HCT116 (cell line): ENCODE data around the gene TAF4. TPM values are rescaled to one million over a fixed set of nuclear protein-coding genes. Genes with fewer than 3 reads are reported as not detected.

ENCODE experiments used
- ATAC-seq: fragments of 200-7000 bp; cut with Tn5 transposase; 2 replicates; pipeline ENCODE4 v1.9.1; 2020; ENCODE audit warnings: mild to moderate bottlenecking, moderate library complexity
- BruUV-seq: library from RNA; stranded (reverse); fragments of 400-500 nt; replicated peaks from 2 replicates; lab custom pipeline; 2021; lab: Mats Ljungman, UMichigan
- CTCF ChIA-PET: fragments of 300-600 bp; sonication (Branson Sonifier 250); formaldehyde crosslinking; loops from one replicate; lab custom pipeline; 2021; ENCODE audit warnings: antibody characterized with exemption; lab: Charles Lee
- POLR2A ChIA-PET: fragments of 300-600, 350-600 bp; sonication (Branson Sonifier 250); formaldehyde crosslinking; loops from one replicate; lab custom pipeline; 2021; ENCODE audit warnings: antibody characterized with exemption; lab: Charles Lee
- RAD21 ChIA-PET, 2 experiments: fragments of 300-600 bp; sonication (Branson Sonifier 250); formaldehyde crosslinking; loops; one replicate each; lab custom pipeline; 2023; ENCODE audit warnings: low total read pairs in 2 of 2; ENCODE audit not compliant: uncharacterized antibody in 2 of 2, unreplicated experiment in 2 of 2, low non-redundant PET in 1 of 2; lab: Charles Lee
- DNase-seq: peaks from one replicate; pipeline ENCODE4 v3.0.0-alpha.2; 2010; ENCODE audit warnings: low read depth, low spot score
- H2AFZ ChIP-seq: fragments of 200-600 bp; shearing (Covaris generic), sonication (generic); 2 replicates; pipeline ENCODE4 v1.6.1; 2017; ENCODE audit warnings: low read depth, mixed run types, mixed read lengths, antibody characterized with exemption, low read length; ENCODE audit not compliant: poor library complexity, severe bottlenecking
- H3K27ac ChIP-seq: 2 replicates; pipeline ENCODE4 v1.5.1; 2012; ENCODE audit warnings: low read depth, low read length
- H3K27me3 ChIP-seq: fragments of 200-600 bp; sonication (generic); 2 replicates; pipeline ENCODE4 v1.6.1; 2016; ENCODE audit warnings: mixed run types, low read length, mixed read lengths; ENCODE audit not compliant: insufficient read depth
- H3K36me3 ChIP-seq, 2 experiments: fragments of 200-500 bp in 1 of 2; fragments of 200-600 bp in 1 of 2; sonication (Bioruptor generic) in 1 of 2; sonication (generic) in 1 of 2; 2 replicates each; pipeline versions ENCODE4 v1.5.1 to v1.6.1; 2014 to 2016; ENCODE audit warnings: low read length in 2 of 2, inconsistent platforms in 1 of 2, mixed read lengths in 1 of 2, mixed run types in 1 of 2; ENCODE audit not compliant: insufficient read depth in 2 of 2, control insufficient read depth in 1 of 2
- H3K4me1 ChIP-seq, 2 experiments: fragments of 200-600 bp in 1 of 2; sonication (generic) in 1 of 2; 2 replicates each; pipeline versions ENCODE4 v1.5.1 to v1.6.1; 2012 to 2017; ENCODE audit warnings: low read length in 2 of 2, inconsistent platforms in 1 of 2, mild to moderate bottlenecking in 1 of 2, mixed read lengths in 1 of 2, mixed run types in 1 of 2, moderate library complexity in 1 of 2; ENCODE audit not compliant: insufficient read depth in 2 of 2, control insufficient read depth in 1 of 2
- H3K4me2 ChIP-seq: fragments of 200-600 bp; sonication (generic); 2 replicates; pipeline ENCODE4 v1.6.1; 2017; ENCODE audit warnings: mixed run types, low read length, mixed read lengths
- H3K4me3 ChIP-seq, 2 experiments: fragments of 200-600 bp in 1 of 2; sonication (generic) in 1 of 2; replicated peaks in 1 of 2; 2 replicates each; pipeline ENCODE4 v1.5.1; 2011 to 2016; ENCODE audit warnings: low read length in 2 of 2, control low read depth in 1 of 2, low read depth in 1 of 2, mild to moderate bottlenecking in 1 of 2, mixed read lengths in 1 of 2, mixed run types in 1 of 2
- H3K79me2 ChIP-seq: fragments of 200-600 bp; sonication (generic); 2 replicates; pipeline ENCODE4 v1.6.1; 2017; ENCODE audit warnings: mild to moderate bottlenecking, mixed run types, low read length, moderate library complexity, mixed read lengths; ENCODE audit not compliant: insufficient read depth
- H3K9ac ChIP-seq: fragments of 200-600 bp; sonication (generic); 2 replicates; pipeline ENCODE4 v1.6.1; 2016; ENCODE audit warnings: low read length, mixed read lengths
- H3K9me2 ChIP-seq: fragments of 200-600 bp; sonication (generic), shearing (Covaris generic); 2 replicates; pipeline ENCODE4 v1.6.1; 2017; ENCODE audit warnings: mixed run types, mild to moderate bottlenecking, moderate library complexity; ENCODE audit not compliant: insufficient read depth
- H3K9me3 ChIP-seq, 2 experiments: fragments of 200-500 bp in 1 of 2; fragments of 200-600 bp in 1 of 2; sonication (Bioruptor generic) in 1 of 2; sonication (generic) in 1 of 2; 2 replicates each; pipeline ENCODE4 v1.6.1; 2014 to 2017; ENCODE audit warnings: low read length in 2 of 2, mixed read lengths in 2 of 2, inconsistent platforms in 1 of 2, low read depth in 1 of 2, mild to moderate bottlenecking in 1 of 2, mixed run types in 1 of 2, moderate library complexity in 1 of 2; ENCODE audit not compliant: control insufficient read depth in 1 of 2, insufficient read depth in 1 of 2
- H4K20me1 ChIP-seq: fragments of 200-600 bp; sonication (generic), shearing (Covaris generic); 2 replicates; pipeline ENCODE4 v1.6.1; 2017; ENCODE audit warnings: mixed run types, mild to moderate bottlenecking, moderate library complexity; ENCODE audit not compliant: insufficient read depth
- CBX3 ChIP-seq: IDR thresholded peaks from 2 replicates; pipeline ENCODE4 v1.6.1; 2012; ENCODE audit warnings: low read depth
- CEBPB ChIP-seq: IDR thresholded peaks from 2 replicates; pipeline ENCODE4 v1.6.1; 2012; ENCODE audit warnings: low read depth
- EGR1 ChIP-seq: IDR thresholded peaks from 2 replicates; pipeline ENCODE4 v1.6.1; 2012; ENCODE audit warnings: low read depth
- ELF1 ChIP-seq: IDR thresholded peaks from 2 replicates; pipeline ENCODE4 v1.6.1; 2012; ENCODE audit warnings: low read depth, borderline replicate concordance
- EZH2 ChIP-seq: fragments of 200-600 bp; sonication (generic); IDR thresholded peaks from 2 replicates; pipeline ENCODE4 v1.6.1; 2017; ENCODE audit warnings: antibody characterized with exemption, mixed run types
- EZH2phosphoT487 ChIP-seq: fragments of 200-600 bp; IDR thresholded peaks from 2 replicates; pipeline ENCODE4 v1.6.1; 2018; ENCODE audit warnings: antibody characterized with exemption, borderline replicate concordance
- JUND ChIP-seq: IDR thresholded peaks from 2 replicates; pipeline ENCODE4 v1.6.1; 2012
- POLR2A ChIP-seq: IDR thresholded peaks from 2 replicates; pipeline ENCODE4 v1.7.0; 2011; ENCODE audit warnings: borderline replicate concordance; ENCODE audit not compliant: insufficient read depth, insufficient read length; ENCODE audit errors: extremely low read depth
- RAD21 ChIP-seq: IDR thresholded peaks from 2 replicates; pipeline ENCODE4 v1.6.1; 2012; ENCODE audit warnings: low read depth, mild to moderate bottlenecking
- SIN3A ChIP-seq: IDR thresholded peaks from 2 replicates; pipeline ENCODE4 v1.6.1; 2012; ENCODE audit warnings: low read depth
- SP1 ChIP-seq: IDR thresholded peaks from 2 replicates; pipeline ENCODE4 v1.6.1; 2012; ENCODE audit warnings: low read depth
- SRF ChIP-seq: IDR thresholded peaks from 2 replicates; pipeline ENCODE4 v1.6.1; 2012; ENCODE audit warnings: low read depth
- TCF7L2 ChIP-seq: IDR thresholded peaks from 2 replicates; pipeline ENCODE4 v1.7.0; 2011; ENCODE audit warnings: borderline replicate concordance, inconsistent platforms; ENCODE audit not compliant: insufficient read depth, insufficient read length; ENCODE audit errors: extremely low read depth
- YY1 ChIP-seq: IDR thresholded peaks from 2 replicates; pipeline ENCODE4 v1.6.1; 2011; ENCODE audit warnings: low read length, low read depth, moderate library complexity, mild to moderate bottlenecking; ENCODE audit not compliant: insufficient replicate concordance; ENCODE audit errors: extremely low read depth
- ZFX ChIP-seq: fragments of 450-650 bp; IDR thresholded peaks from 2 replicates; pipeline ENCODE4 v1.6.1; 2017
- ZNF274 ChIP-seq: fragments of 200-500 bp; sonication (Bioruptor generic); IDR thresholded peaks from 2 replicates; pipeline ENCODE4 v1.6.1; 2014; ENCODE audit warnings: mild to moderate bottlenecking, low read depth, low read length, inconsistent platforms
- intact Hi-C: fragments of 100-400 bp; cut with micrococcal nuclease; formaldehyde crosslinking; loops from 2 replicates; pipeline ENCODE4 v1.10.0; 2022
- total RNA-seq: library from RNA; stranded (reverse); gene quantifications from one replicate; pipeline ENCODE4 v1.2.1, GENCODE V29; 2021; ENCODE audit not compliant: unreplicated experiment
- TF ChIP-seq, protein P1 (sequence below): IDR thresholded peaks from 2 replicates; pipeline ENCODE4 v1.6.1; 2011; ENCODE audit warnings: mild to moderate bottlenecking, low read length, moderate library complexity; ENCODE audit not compliant: insufficient replicate concordance; ENCODE audit errors: extremely low read depth
- TF ChIP-seq, protein P2 (sequence below): IDR thresholded peaks from 2 replicates; pipeline ENCODE4 v1.6.1; 2012
- TF ChIP-seq, protein P3 (sequence below): IDR thresholded peaks from 2 replicates; pipeline ENCODE4 v1.6.1; 2012; ENCODE audit warnings: low read depth
- TF ChIP-seq, protein P4 (sequence below), 3 experiments: fragments of 200-600 bp in 1 of 3; sonication (generic) in 1 of 3; IDR thresholded peaks in 2 of 3; conservative IDR thresholded peaks in 1 of 3; 2 replicates each; pipeline ENCODE4 v1.5.1; 2012 to 2017; ENCODE audit warnings: low read depth in 2 of 3, low read length in 2 of 3, antibody characterized with exemption in 1 of 3, borderline replicate concordance in 1 of 3, control low read depth in 1 of 3, mild to moderate bottlenecking in 1 of 3, mixed read lengths in 1 of 3, mixed run types in 1 of 3, moderate library complexity in 1 of 3; ENCODE audit not compliant: insufficient read depth in 1 of 3

TAF4 gene
- total RNA-seq, 1 experiment from 2014 or later, result 26.8 TPM

DNA sequence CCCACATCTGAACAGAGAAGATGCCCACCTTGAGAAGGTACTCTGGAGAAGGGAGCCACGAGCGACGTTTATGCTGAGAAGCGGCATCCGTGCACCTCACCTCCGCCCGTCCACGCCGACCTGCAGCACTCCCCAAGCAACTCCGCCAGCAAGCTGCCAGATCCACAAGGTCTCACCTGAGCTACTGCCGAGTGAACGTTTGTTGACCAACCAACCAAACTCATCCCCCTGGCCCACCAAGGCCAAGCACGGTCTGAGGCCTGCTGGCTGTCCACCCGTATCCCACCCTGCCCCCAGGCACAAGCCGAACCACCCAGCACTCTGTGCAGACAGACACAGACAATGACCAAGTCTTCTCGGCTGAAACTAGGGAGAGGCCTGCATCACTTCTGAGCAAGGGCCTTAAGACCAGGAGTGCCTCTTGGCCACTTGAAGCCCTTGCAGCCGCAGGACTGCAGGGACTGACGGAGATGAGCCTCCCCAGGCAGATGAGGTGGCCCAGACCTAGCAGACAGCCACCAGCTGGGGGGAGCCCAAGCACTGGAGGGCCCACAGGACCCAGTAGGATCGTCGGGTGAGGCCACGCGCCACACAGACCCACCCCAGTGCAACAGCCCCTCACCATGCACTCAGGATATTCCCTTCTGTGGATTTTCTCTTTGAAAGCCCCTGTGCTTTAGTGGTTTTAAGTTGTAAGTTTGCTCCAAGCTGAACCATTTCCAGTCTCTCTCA, 12.1 kb downstream of the TAF4 start:
- ATAC-seq (no peak), DNase-seq (no peak)
- Histone ChIP-seq H3K79me2 (peaks cover 82% of the 10 kb centered on the region), H3K9me2 (no peaks in the 10 kb centered on the region), H4K20me1 (no peaks in the 10 kb centered on the region), H3K9ac (no peak overlapping the region), H3K4me3 (no peak overlapping the region), H2AFZ (no peak overlapping the region), H3K27ac (no peak overlapping the region), H3K4me1 (no peaks in the 10 kb centered on the region), H3K4me2 (no peak overlapping the region), H3K9me3 (no peaks in the 10 kb centered on the region), H3K27me3 (no peaks in the 10 kb centered on the region), H3K36me3 (no peaks in the 10 kb centered on the region; a peak in 2 of 4 replicates)
- TF ChIP-seq RAD21 (no peak), TCF7L2 (no peak), ZNF274 (no peak), EZH2phosphoT487 (no peak), POLR2A (no peak), EZH2 (no peak), JUND (no peak), CBX3 (no peak), EGR1 (no peak), SRF (no peak), SIN3A (no peak), ZFX (no peak), ELF1 (no peak), SP1 (no peak), YY1 (no peak), CEBPB (no peak)
- TF ChIP-seq, protein P1, sequence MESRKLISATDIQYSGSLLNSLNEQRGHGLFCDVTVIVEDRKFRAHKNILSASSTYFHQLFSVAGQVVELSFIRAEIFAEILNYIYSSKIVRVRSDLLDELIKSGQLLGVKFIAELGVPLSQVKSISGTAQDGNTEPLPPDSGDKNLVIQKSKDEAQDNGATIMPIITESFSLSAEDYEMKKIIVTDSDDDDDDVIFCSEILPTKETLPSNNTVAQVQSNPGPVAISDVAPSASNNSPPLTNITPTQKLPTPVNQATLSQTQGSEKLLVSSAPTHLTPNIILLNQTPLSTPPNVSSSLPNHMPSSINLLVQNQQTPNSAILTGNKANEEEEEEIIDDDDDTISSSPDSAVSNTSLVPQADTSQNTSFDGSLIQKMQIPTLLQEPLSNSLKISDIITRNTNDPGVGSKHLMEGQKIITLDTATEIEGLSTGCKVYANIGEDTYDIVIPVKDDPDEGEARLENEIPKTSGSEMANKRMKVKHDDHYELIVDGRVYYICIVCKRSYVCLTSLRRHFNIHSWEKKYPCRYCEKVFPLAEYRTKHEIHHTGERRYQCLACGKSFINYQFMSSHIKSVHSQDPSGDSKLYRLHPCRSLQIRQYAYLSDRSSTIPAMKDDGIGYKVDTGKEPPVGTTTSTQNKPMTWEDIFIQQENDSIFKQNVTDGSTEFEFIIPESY, result no peak
- TF ChIP-seq, protein P2, sequence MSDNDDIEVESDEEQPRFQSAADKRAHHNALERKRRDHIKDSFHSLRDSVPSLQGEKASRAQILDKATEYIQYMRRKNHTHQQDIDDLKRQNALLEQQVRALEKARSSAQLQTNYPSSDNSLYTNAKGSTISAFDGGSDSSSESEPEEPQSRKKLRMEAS, result no peak
- TF ChIP-seq, protein P3, sequence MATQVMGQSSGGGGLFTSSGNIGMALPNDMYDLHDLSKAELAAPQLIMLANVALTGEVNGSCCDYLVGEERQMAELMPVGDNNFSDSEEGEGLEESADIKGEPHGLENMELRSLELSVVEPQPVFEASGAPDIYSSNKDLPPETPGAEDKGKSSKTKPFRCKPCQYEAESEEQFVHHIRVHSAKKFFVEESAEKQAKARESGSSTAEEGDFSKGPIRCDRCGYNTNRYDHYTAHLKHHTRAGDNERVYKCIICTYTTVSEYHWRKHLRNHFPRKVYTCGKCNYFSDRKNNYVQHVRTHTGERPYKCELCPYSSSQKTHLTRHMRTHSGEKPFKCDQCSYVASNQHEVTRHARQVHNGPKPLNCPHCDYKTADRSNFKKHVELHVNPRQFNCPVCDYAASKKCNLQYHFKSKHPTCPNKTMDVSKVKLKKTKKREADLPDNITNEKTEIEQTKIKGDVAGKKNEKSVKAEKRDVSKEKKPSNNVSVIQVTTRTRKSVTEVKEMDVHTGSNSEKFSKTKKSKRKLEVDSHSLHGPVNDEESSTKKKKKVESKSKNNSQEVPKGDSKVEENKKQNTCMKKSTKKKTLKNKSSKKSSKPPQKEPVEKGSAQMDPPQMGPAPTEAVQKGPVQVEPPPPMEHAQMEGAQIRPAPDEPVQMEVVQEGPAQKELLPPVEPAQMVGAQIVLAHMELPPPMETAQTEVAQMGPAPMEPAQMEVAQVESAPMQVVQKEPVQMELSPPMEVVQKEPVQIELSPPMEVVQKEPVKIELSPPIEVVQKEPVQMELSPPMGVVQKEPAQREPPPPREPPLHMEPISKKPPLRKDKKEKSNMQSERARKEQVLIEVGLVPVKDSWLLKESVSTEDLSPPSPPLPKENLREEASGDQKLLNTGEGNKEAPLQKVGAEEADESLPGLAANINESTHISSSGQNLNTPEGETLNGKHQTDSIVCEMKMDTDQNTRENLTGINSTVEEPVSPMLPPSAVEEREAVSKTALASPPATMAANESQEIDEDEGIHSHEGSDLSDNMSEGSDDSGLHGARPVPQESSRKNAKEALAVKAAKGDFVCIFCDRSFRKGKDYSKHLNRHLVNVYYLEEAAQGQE, result no peak
- TF ChIP-seq, protein P4, sequence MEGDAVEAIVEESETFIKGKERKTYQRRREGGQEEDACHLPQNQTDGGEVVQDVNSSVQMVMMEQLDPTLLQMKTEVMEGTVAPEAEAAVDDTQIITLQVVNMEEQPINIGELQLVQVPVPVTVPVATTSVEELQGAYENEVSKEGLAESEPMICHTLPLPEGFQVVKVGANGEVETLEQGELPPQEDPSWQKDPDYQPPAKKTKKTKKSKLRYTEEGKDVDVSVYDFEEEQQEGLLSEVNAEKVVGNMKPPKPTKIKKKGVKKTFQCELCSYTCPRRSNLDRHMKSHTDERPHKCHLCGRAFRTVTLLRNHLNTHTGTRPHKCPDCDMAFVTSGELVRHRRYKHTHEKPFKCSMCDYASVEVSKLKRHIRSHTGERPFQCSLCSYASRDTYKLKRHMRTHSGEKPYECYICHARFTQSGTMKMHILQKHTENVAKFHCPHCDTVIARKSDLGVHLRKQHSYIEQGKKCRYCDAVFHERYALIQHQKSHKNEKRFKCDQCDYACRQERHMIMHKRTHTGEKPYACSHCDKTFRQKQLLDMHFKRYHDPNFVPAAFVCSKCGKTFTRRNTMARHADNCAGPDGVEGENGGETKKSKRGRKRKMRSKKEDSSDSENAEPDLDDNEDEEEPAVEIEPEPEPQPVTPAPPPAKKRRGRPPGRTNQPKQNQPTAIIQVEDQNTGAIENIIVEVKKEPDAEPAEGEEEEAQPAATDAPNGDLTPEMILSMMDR (IDR thresholded peaks at IDR 0.05 in 2 of 3, conservative IDR thresholded peaks at IDR 0.05 in 1 of 3; ENCODE audit: borderline replicate concordance in 1 of 3, insufficient read depth in 1 of 3, low read depth in 2 of 3, low read length in 2 of 3), result no peak
- no TSS peak for BruUV-seq
- CTCF ChIA-PET, result no interaction called here
- POLR2A ChIA-PET, result interaction anchor here (0.9 kb wide), 1 partner anchor 13 kb away, joined by 3 read pairs; no protein-coding TSS in a partner anchor
- RAD21 ChIA-PET, result no interaction called here
- intact Hi-C loops, result no loop called here
